RWPE2 (cell line): Measurements from ENCODE around the gene GBF1.

Experiments used
- ATAC-seq: fragments of 200-7000 bp; cut with Tn5 transposase; 3 replicates; pipeline ENCODE4 v1.9.1; 2021; ENCODE audit warnings: low read depth
- DNase-seq: peaks from one replicate; pipeline ENCODE4 v3.0.0-alpha.2; 2020; ENCODE audit warnings: low spot score
- H3K27ac ChIP-seq: fragments of 450-650 bp; 2 replicates; pipeline ENCODE4 v1.5.1; 2017; ENCODE audit warnings: mild to moderate bottlenecking; ENCODE audit not compliant: poor library complexity, severe bottlenecking
- H3K27me3 ChIP-seq: fragments of 250-450 bp; sonication (Bioruptor Pico); 2 replicates; pipeline ENCODE4 v1.5.1; 2021; ENCODE audit warnings: mild to moderate bottlenecking, moderate library complexity; ENCODE audit not compliant: insufficient read depth, poor library complexity, severe bottlenecking
- H3K36me3 ChIP-seq: fragments of 250-450 bp; sonication (Bioruptor Pico); 2 replicates; pipeline ENCODE4 v1.5.1; 2020; ENCODE audit warnings: low read depth, mild to moderate bottlenecking, moderate library complexity
- H3K4me1 ChIP-seq: fragments of 250-450 bp; sonication (Bioruptor Pico); 2 replicates; pipeline ENCODE4 v1.5.1; 2021; ENCODE audit warnings: mild to moderate bottlenecking, moderate library complexity; ENCODE audit not compliant: insufficient read depth, poor library complexity, severe bottlenecking
- H3K4me3 ChIP-seq: fragments of 250-450 bp; sonication (Bioruptor Pico); 2 replicates; pipeline ENCODE4 v1.5.1; 2021; ENCODE audit warnings: mild to moderate bottlenecking, moderate library complexity; ENCODE audit not compliant: severe bottlenecking
- H3K9me3 ChIP-seq: fragments of 250-450 bp; sonication (Bioruptor Pico); 2 replicates; pipeline ENCODE4 v1.5.1; 2021; ENCODE audit warnings: mild to moderate bottlenecking, moderate library complexity; ENCODE audit not compliant: severe bottlenecking
- CTCF ChIP-seq: fragments of 450-650 bp; IDR thresholded peaks from one replicate; pipeline ENCODE4 v1.5.1; 2017; ENCODE audit warnings: mild to moderate bottlenecking, moderate library complexity; ENCODE audit not compliant: poor library complexity, severe bottlenecking

Gene GBF1

DNA sequence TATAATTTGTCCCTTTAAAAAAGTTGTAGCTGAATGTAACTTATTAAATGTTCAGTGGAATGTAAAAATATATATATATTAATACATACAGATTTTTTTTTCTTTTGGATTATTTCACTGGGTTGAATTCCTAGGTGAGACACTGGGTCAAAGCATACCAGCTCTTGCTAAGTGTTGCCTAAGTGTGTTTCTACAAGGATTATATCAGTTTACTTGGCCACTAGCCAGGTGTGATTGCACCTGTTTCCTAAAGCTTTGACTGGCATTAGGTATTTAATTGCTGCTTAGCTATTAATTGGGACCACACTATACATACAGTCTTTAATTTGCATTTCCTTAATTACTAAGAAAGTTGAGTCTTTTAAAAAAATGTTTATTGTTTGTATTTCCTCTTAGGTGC is 24.7 kb upstream of the GBF1 start:
- H3K27me3 ChIP-seq: no peaks in the 10 kb centered on the region
- no peak for TF ChIP-seq CTCF
- no peak for DNase-seq
- no peak for ATAC-seq
- H3K27ac ChIP-seq: no peak overlapping the region
- peaks cover 2% of the 10 kb centered on the region for H3K4me1 ChIP-seq
- no peaks in the 10 kb centered on the region for H3K36me3 ChIP-seq
- H3K9me3 ChIP-seq: no peaks in the 10 kb centered on the region
- H3K4me3 ChIP-seq: no peak overlapping the region

- no peak for DNase-seq
- no peak for TF ChIP-seq CTCF
- H3K4me1 ChIP-seq: peaks cover 11% of the 10 kb centered on the region
- H3K27me3 ChIP-seq: no peaks in the 10 kb centered on the region
- H3K4me3 ChIP-seq: no peak overlapping the region
- H3K36me3 ChIP-seq: no peaks in the 10 kb centered on the region
- no peaks in the 10 kb centered on the region for H3K9me3 ChIP-seq
- H3K27ac ChIP-seq: no peak overlapping the region
- ATAC-seq: no peak
Observed at GRCh38 chr10:102222797-102223196, 22.5 kb upstream of the GBF1 start.

GRCh38 chr10:102225646-102226541 is 19.4 kb upstream of the GBF1 start, which contains the start of gene ELOVL3:
Gene ELOVL3, plus strand, starts transcription at chr10:102226299. Its CDS starts 250 bp downstream, at chr10:102226549.
- no peaks in the 10 kb centered on the region for H3K36me3 ChIP-seq
- H3K4me3 ChIP-seq: peak within 1 kb of the TSS; percentile 20
- ATAC-seq (peak; percentile 90), DNase-seq (peak; percentile 92)
- H3K4me1 ChIP-seq: peaks cover 11% of the 10 kb centered on the region
- H3K9me3 ChIP-seq: no peaks in the 10 kb centered on the region
- TF ChIP-seq CTCF: no peak
- peak within 1 kb of the TSS; percentile 47 for H3K27ac ChIP-seq
- peaks cover 6% of the 10 kb centered on the region for H3K27me3 ChIP-seq

DNA sequence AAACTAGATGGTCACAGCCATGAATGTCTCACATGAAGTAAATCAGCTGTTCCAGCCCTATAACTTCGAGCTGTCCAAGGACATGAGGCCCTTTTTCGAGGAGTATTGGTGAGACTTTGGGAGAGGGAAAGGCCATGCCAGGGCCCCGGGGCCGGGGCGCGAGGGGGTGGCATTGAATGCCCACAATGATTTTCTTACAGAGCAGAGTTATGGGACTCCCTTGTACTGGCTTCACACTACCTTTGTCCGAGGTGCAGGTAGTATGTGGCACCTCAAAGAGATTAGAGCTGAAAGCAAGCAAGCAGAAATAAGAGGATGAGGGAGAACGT is 18.8 kb upstream of the GBF1 start:
- Histone ChIP-seq H3K27me3 (peaks cover 12% of the 10 kb centered on the region), H3K36me3 (no peaks in the 10 kb centered on the region), H3K4me1 (peaks cover 11% of the 10 kb centered on the region), H3K27ac (no peak overlapping the region), H3K4me3 (peak overlapping the region; percentile 20), H3K9me3 (no peaks in the 10 kb centered on the region)
- no peak for ATAC-seq
- DNase-seq: no peak
- no peak for TF ChIP-seq CTCF

DNA sequence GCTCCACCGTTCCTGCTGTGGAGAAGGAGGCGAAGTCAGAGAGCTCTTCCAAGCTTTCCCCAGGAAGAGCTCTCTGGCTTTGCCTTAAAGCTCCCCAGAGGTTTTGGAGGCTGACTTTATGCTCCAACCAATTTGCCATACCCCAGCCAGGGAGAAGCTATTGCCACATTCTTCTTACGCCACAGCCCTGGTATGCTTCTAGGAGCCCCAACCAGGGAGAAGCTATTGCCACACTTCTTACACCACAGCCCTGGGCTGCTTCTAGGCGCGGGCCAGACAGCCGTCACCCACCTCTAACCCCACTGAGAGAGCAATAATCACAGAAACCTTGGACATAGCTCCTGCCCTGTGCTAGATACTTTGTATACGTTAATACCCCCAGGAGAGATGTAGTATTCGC is 18.3 kb upstream of the GBF1 start:
- peak; percentile 30 for ATAC-seq
- Histone ChIP-seq H3K4me1 (peaks cover 11% of the 10 kb centered on the region), H3K36me3 (no peaks in the 10 kb centered on the region), H3K9me3 (no peaks in the 10 kb centered on the region), H3K4me3 (no peak overlapping the region), H3K27me3 (peaks cover 15% of the 10 kb centered on the region), H3K27ac (no peak overlapping the region)
- no peak for TF ChIP-seq CTCF
- DNase-seq: no peak
